Transverse colon (tissue), 4 donors: Measurements from ENCODE around the gene NAT14. TPM values are rescaled to one million over a fixed set of nuclear protein-coding genes. Genes with fewer than 3 reads are reported as not detected.

Experiments
- DNase-seq: peaks from one replicate; pipeline ENCODE4 v3.0.0-alpha.2; 2019
- H3K27ac ChIP-seq, 4 donors: fragments of 200-600 bp; sonication (generic); 2 replicates each; pipeline ENCODE4 v1.5.1; 2016 to 2018; ENCODE audit warnings: inconsistent platforms in 4 of 4
- H3K27me3 ChIP-seq: fragments of 200-600 bp; sonication (generic); 2 replicates; pipeline ENCODE4 v1.5.1; 2017; ENCODE audit warnings: inconsistent platforms
- H3K36me3 ChIP-seq, 4 donors: fragments of 200-600 bp; sonication (generic); 2 replicates each; pipeline ENCODE4 v1.5.1; 2017 to 2019; ENCODE audit warnings: inconsistent platforms in 4 of 4
- H3K4me1 ChIP-seq, 4 donors: fragments of 200-600 bp; sonication (generic); 2 replicates each; pipeline ENCODE4 v1.5.1; 2017 to 2020; ENCODE audit warnings: inconsistent platforms in 4 of 4
- H3K4me3 ChIP-seq, 4 donors: fragments of 200-600 bp; sonication (generic); 1 replicate in 1 of 4; 2 replicates in 3 of 4; pipeline versions ENCODE4 v1.5.1 to v1.6.1; 2017 to 2019; ENCODE audit warnings: inconsistent platforms in 4 of 4
- H3K9me3 ChIP-seq, 2 donors: fragments of 200-600 bp; sonication (generic); 2 replicates each; pipeline ENCODE4 v1.5.1; 2017 to 2019; ENCODE audit warnings: inconsistent platforms in 2 of 2
- EP300 ChIP-seq: sonication (generic); formaldehyde crosslinking; IDR thresholded peaks from one replicate; pipeline ENCODE4 v1.6.1; 2017; ENCODE audit warnings: antibody characterized with exemption, low read depth
- POLR2A ChIP-seq: fragments of 450-650 bp; IDR thresholded peaks from one replicate; pipeline ENCODE4 v1.6.1; 2016; ENCODE audit warnings: antibody characterized with exemption, mild to moderate bottlenecking, moderate library complexity
- POLR2AphosphoS5 ChIP-seq, 3 donors: sonication (generic); formaldehyde crosslinking; IDR thresholded peaks; one replicate each; pipeline ENCODE4 v1.6.1; 2016; ENCODE audit warnings: antibody characterized with exemption in 3 of 3
- WGBS, 2 donors: methylation state at CpG; one replicate each; pipeline ENCODE4 v1.1.5; 2018; ENCODE audit warnings: low coverage in 1 of 2; 5-methylcytosine and 5-hydroxymethylcytosine counted together
- in situ Hi-C, 4 donors: fragments of 200-750 bp; cut with MboI; loops; one replicate each; pipeline versions ENCODE4 v1.15.0 to v1.15.1; 2017; ENCODE audit warnings: low sequenced_read_pairs in 3 of 4, low pct_ligation_motif_present in 1 of 4, low pct_unique_long_range_greater_than_20kb in 1 of 4
- intact Hi-C: fragments of 100-400 bp; cut with DNase I; formaldehyde crosslinking; loops from one replicate; pipeline ENCODE4 v1.15.1; 2023; ENCODE audit warnings: low total_unique reads
- total RNA-seq, 4 donors: library from RNA; depleted of rRNA; stranded (reverse); fragments of >200 nt; gene quantifications; one replicate each; pipeline ENCODE4 v1.1.0, GENCODE V29; 2016
- TF ChIP-seq, protein P1 (sequence below), 5 experiments: fragments of 200-600 bp in 3 of 5; fragments of 450-650 bp in 2 of 5; sonication (generic) in 3 of 5; IDR thresholded peaks; 1 replicate in 2 of 5; 2 replicates in 3 of 5; pipeline ENCODE4 v1.5.1; 2016 to 2017; ENCODE audit warnings: antibody characterized with exemption in 5 of 5, inconsistent platforms in 3 of 5, mild to moderate bottlenecking in 2 of 5, moderate library complexity in 1 of 5

Gene NAT14
- total RNA-seq, 4 donors from 2014 or later = 2.1 to 2.7 TPM; not detected in 2

DNA sequence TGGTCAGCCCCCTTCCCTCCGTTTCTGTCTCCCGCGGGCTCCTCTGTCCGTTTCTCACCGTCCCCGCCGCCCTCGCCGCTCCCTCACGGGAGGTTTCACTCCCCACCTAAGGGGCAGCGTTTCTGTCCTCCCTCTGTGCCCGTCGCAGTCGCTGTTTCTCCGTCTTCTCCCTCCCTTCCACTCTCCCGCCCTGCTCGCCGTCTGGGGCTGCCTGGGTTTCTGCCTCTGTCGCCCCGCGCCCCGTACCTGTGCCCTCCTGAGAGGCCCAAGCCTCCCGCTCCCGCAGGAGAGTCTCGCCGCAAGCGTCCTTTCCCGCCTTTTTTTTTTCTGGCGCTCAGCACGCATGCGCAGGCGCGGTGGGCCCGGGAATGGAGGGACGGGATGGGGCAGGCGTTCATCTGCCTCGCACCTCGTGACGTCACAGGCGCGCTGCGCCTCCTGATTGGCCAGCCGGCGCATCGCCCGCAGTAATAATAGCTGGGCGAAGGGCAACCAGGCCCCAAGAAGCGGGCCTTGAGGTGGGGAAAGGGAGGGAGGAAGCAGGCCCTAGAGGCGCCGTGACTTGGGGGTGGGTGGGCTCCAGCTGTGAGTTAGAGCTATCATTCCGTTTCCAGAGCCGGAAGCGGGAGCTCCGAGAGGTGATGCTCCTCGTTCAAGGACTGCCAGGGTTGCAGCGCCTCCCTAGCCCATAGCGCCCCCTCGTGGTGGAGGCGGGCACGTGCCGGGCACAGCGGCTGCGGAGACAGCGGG is 18.7 kb downstream of the NAT14 start:
- Histone ChIP-seq H3K4me1 (peaks cover 0 to 10% (median 5%) of the 10 kb centered on the region in 4 donors), H3K27ac (peak overlapping the region; percentile 74 to 82 (median 76)), H3K27me3 (no peaks in the 10 kb centered on the region), H3K36me3 (no peaks in the 10 kb centered on the region), H3K4me3 (peak overlapping the region in 2 of 4 donors; percentile 34 to 51), H3K9me3 (no peaks in the 10 kb centered on the region)
- intact Hi-C loops (loop anchor here (2.0 to 10.0 kb wide), 2 partner anchors 37 to 359 kb away; partner anchors contain the start of gene TNNT1), in situ Hi-C loops (loop anchor here in 2 of 4 donors (10.0 kb wide), 1 partner anchor 359 kb away; the partner anchor contains the start of gene TNNT1 (in 2 of the 2))
- 0 to 22% methylated on average over 3 to 64 of the region's 64 CpGs for WGBS, 2 donors
- peak; percentile 92 for DNase-seq
- no peak for TF ChIP-seq POLR2A
- TF ChIP-seq POLR2AphosphoS5 (IDR thresholded peaks at IDR 0.05) = peak in 1 of 3 donors; percentile 11
- TF ChIP-seq, protein P1, sequence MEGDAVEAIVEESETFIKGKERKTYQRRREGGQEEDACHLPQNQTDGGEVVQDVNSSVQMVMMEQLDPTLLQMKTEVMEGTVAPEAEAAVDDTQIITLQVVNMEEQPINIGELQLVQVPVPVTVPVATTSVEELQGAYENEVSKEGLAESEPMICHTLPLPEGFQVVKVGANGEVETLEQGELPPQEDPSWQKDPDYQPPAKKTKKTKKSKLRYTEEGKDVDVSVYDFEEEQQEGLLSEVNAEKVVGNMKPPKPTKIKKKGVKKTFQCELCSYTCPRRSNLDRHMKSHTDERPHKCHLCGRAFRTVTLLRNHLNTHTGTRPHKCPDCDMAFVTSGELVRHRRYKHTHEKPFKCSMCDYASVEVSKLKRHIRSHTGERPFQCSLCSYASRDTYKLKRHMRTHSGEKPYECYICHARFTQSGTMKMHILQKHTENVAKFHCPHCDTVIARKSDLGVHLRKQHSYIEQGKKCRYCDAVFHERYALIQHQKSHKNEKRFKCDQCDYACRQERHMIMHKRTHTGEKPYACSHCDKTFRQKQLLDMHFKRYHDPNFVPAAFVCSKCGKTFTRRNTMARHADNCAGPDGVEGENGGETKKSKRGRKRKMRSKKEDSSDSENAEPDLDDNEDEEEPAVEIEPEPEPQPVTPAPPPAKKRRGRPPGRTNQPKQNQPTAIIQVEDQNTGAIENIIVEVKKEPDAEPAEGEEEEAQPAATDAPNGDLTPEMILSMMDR (IDR thresholded peaks at IDR 0.05) = peak; percentile 97 to 99 (median 99)

DNA sequence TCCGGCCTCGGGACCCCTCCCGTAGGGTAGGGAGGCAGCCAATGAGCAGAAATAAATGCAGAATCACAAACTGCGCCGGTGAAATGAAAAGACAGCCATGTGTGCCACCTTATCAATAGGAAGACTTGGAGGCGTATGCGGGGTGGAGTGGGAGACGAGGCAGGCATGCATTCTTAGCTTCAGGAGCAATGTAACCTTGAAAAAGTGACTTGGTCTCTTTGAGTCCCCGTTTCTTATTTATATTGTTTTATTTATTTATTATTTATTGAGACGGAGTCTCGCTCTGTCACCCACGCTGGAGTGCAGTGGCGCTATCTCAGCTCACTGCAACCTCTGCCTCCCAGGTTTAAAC is 19.2 kb downstream of the NAT14 start:
- peak overlapping the region in 2 of 4 donors; percentile 34 to 51 for H3K4me3 ChIP-seq
- DNase-seq = no peak
- no peaks in the 10 kb centered on the region for H3K36me3 ChIP-seq
- peaks cover 0 to 10% (median 5%) of the 10 kb centered on the region in 4 donors for H3K4me1 ChIP-seq
- no peaks in the 10 kb centered on the region for H3K9me3 ChIP-seq
- TF ChIP-seq POLR2AphosphoS5 (IDR thresholded peaks at IDR 0.05) (no peak), POLR2A (no peak), EP300 (no peak)
- TF ChIP-seq, protein P1 (IDR thresholded peaks at IDR 0.05) = no peak
- peak overlapping the region in 3 of 4 donors; percentile 74 to 82 (median 77) for H3K27ac ChIP-seq
- no peaks in the 10 kb centered on the region for H3K27me3 ChIP-seq
- 11 to 27% methylated on average over 9 to 13 of the region's 13 CpGs for WGBS, 2 donors
- intact Hi-C loops (loop anchor here (2.0 to 10.0 kb wide), 2 partner anchors 37 to 359 kb away; partner anchors contain the start of gene TNNT1), in situ Hi-C loops (loop anchor here in 2 of 4 donors (10.0 kb wide), 1 partner anchor 359 kb away; the partner anchor contains the start of gene TNNT1 (in 2 of the 2))

DNA sequence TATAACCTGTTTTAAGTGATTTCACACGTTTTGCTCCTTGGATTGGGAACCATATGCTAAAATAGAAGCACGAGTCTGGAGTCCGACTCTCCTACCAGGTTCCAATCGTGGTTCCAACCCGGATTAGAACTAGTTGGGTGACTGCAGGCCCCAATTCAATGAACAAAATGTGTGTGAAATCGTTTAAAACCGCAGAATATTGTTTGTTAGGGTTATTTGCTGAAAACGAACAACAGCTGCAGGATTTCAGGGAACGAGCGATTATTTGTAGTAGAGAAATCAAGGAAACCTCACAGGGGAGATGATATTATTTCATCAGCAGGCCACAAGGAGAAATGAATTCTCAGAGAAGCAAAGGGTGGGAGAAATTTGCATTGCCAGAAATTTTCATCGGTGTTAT is 20.0 kb downstream of the NAT14 start:
- Histone ChIP-seq H3K27ac (no peak overlapping the region), H3K36me3 (no peaks in the 10 kb centered on the region), H3K4me3 (no peak overlapping the region), H3K4me1 (peaks cover 0 to 10% (median 5%) of the 10 kb centered on the region in 4 donors), H3K27me3 (no peaks in the 10 kb centered on the region), H3K9me3 (no peaks in the 10 kb centered on the region)
- intact Hi-C loops (loop anchor here (2.0 to 10.0 kb wide), 2 partner anchors 38 to 360 kb away; partner anchors contain the start of gene TNNT1), in situ Hi-C loops (loop anchor here in 2 of 4 donors (10.0 kb wide), 1 partner anchor 360 kb away; the partner anchor contains the start of gene TNNT1 (in 2 of the 2))
- TF ChIP-seq POLR2A (no peak), EP300 (no peak), POLR2AphosphoS5 (IDR thresholded peaks at IDR 0.05) (no peak)
- TF ChIP-seq, protein P1 (IDR thresholded peaks at IDR 0.05) = no peak
- no peak for DNase-seq
- 82 to 89% methylated on average over 11 of the region's 11 CpGs for WGBS, 2 donors

DNA sequence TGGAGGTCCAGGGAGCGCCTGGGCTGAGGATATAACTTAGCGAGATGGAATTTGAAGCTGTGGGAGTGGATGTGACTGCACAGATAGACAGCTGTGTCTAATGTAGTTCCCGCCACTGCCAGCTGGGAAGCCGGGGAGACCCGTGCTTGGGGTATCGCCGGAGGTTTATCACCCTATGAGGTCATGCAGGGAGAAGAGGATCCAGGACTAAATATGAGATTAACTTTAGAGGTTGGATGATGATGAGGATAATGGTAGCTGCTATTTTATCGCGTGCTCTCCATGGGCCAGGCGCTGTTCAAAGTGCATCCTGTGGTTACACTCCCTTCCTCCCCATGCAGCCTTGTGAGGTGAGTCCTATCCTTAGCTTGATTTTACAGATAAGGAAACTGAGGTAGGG is 23.1 kb downstream of the NAT14 start:
- 67 to 90% methylated on average over 4 to 10 of the region's 10 CpGs for WGBS, 2 donors
- H3K9me3 ChIP-seq = no peaks in the 10 kb centered on the region
- peaks cover under 1% of the 10 kb centered on the region for H3K27me3 ChIP-seq
- in situ Hi-C loops (loop anchor here in 2 of 4 donors (10.0 kb wide), 1 partner anchor 363 kb away; the partner anchor contains the start of gene TNNT1 (in 2 of the 2)), intact Hi-C loops (loop anchor here (10.0 kb wide), 1 partner anchor 363 kb away; the partner anchor contains the start of gene TNNT1)
- no peaks in the 10 kb centered on the region for H3K36me3 ChIP-seq
- DNase-seq = no peak
- no peak overlapping the region for H3K27ac ChIP-seq
- peaks cover 0 to 10% (median 5%) of the 10 kb centered on the region in 4 donors for H3K4me1 ChIP-seq
- no peak overlapping the region for H3K4me3 ChIP-seq
- TF ChIP-seq, protein P1 (IDR thresholded peaks at IDR 0.05) = no peak
- TF ChIP-seq POLR2AphosphoS5 (IDR thresholded peaks at IDR 0.05) = no peak
- no peak for TF ChIP-seq EP300
- no peak for TF ChIP-seq POLR2A
